Esophagus (tissue), 2 donors: Measurements from ENCODE around the gene GPHB5. TPM values are rescaled to one million over a fixed set of nuclear protein-coding genes. Genes with fewer than 3 reads are reported as not detected.
"Not testable (repeated sequence)": the region's sequence is repeated elsewhere in the genome, so short reads cannot be mapped to it uniquely, and the experiment has no call there.

Experiments used
- H3K27ac ChIP-seq, 2 donors: one replicate each; pipeline ENCODE4 v1.5.1; 2013; ENCODE audit warnings: low read depth in 2 of 2, mild to moderate bottlenecking in 2 of 2, inconsistent platforms in 1 of 2, low read length in 1 of 2, moderate library complexity in 1 of 2
- H3K27me3 ChIP-seq, 2 donors: one replicate each; pipeline ENCODE4 v1.6.1; 2013; ENCODE audit warnings: low read length in 2 of 2, control low read depth in 1 of 2, mild to moderate bottlenecking in 1 of 2; ENCODE audit not compliant: insufficient read depth in 2 of 2, control insufficient read depth in 1 of 2
- H3K36me3 ChIP-seq, 2 donors: one replicate each; pipeline ENCODE4 v1.6.1; 2013; ENCODE audit warnings: low read length in 1 of 2; ENCODE audit not compliant: control insufficient read depth in 2 of 2, insufficient read depth in 2 of 2
- H3K4me1 ChIP-seq, 2 donors: one replicate each; pipeline ENCODE4 v1.6.1; 2013; ENCODE audit warnings: low read length in 1 of 2; ENCODE audit not compliant: control insufficient read depth in 2 of 2, insufficient read depth in 2 of 2
- H3K4me3 ChIP-seq, 2 donors: one replicate each; pipeline ENCODE4 v1.5.1; 2013; ENCODE audit warnings: low read length in 2 of 2, mild to moderate bottlenecking in 2 of 2, low read depth in 1 of 2, moderate library complexity in 1 of 2
- H3K9me3 ChIP-seq, 2 donors: one replicate each; pipeline ENCODE4 v1.6.1; 2013; ENCODE audit warnings: mild to moderate bottlenecking in 2 of 2, low read depth in 1 of 2, low read length in 1 of 2, moderate library complexity in 1 of 2; ENCODE audit not compliant: control insufficient read depth in 2 of 2, insufficient read depth in 1 of 2
- WGBS, 2 donors: extraction: QIAGEN DNeasy Blood & Tissue Kit; methylation state at CpG; one replicate each; pipeline ENCODE4 v1.1.7; 2013; 5-methylcytosine and 5-hydroxymethylcytosine counted together
- polyA plus RNA-seq, 2 donors: library from polyadenylated mRNA; stranded (reverse); fragments of 200-250 nt; gene quantifications; one replicate each; pipeline ENCODE4 v1.2.3, GENCODE V29; 2013
- donor health status: healthy with polysubstance abuse.
- donor health status: Bipolar disorder and iron deficiency.

The GPHB5 gene
- polyA plus RNA-seq, 2 donors = not detected

GRCh38 chr14:63282997-63283883 lies 35.5 kb downstream of the GPHB5 start:
- no peaks in the 10 kb centered on the region for H3K4me1 ChIP-seq
- H3K4me3 ChIP-seq = no peak overlapping the region
- no peak overlapping the region for H3K27ac ChIP-seq
- no peaks in the 10 kb centered on the region for H3K36me3 ChIP-seq
- H3K27me3 ChIP-seq = no peaks in the 10 kb centered on the region
- H3K9me3 ChIP-seq = no peaks in the 10 kb centered on the region
- WGBS, 2 donors = 57 to 65% methylated on average over 8 of the region's 8 CpGs

- H3K4me3 ChIP-seq, H3K4me1 ChIP-seq, H3K27ac ChIP-seq, H3K9me3 ChIP-seq, H3K36me3 ChIP-seq, H3K27me3 ChIP-seq: not testable (repeated sequence)
- 89 to 94% methylated on average over 4 of the region's 4 CpGs for WGBS, 2 donors
Measured at GRCh38 chr14:63279933-63280332, 38.8 kb downstream of the GPHB5 start.

- Histone ChIP-seq H3K4me1 (no peaks in the 10 kb centered on the region), H3K4me3 (no peak overlapping the region), H3K27ac (no peak overlapping the region), H3K9me3 (no peaks in the 10 kb centered on the region), H3K36me3 (no peaks in the 10 kb centered on the region), H3K27me3 (no peaks in the 10 kb centered on the region)
- 66 to 80% methylated on average over 2 of the region's 2 CpGs for WGBS, 2 donors
Measured at GRCh38 chr14:63277591-63278183, 41.0 kb downstream of the GPHB5 start.

GRCh38 chr14:63276492-63277342 lies 42.0 kb downstream of the GPHB5 start:
- Histone ChIP-seq H3K27me3 (no peaks in the 10 kb centered on the region), H3K4me3 (no peak overlapping the region), H3K4me1 (no peaks in the 10 kb centered on the region), H3K9me3 (no peaks in the 10 kb centered on the region), H3K36me3 (no peaks in the 10 kb centered on the region), H3K27ac (no peak overlapping the region)
- WGBS, 2 donors = 45 to 48% methylated on average over 5 of the region's 5 CpGs

GRCh38 chr14:63276016-63276415 lies 42.7 kb downstream of the GPHB5 start:
- no peak overlapping the region for H3K27ac ChIP-seq
- H3K4me3 ChIP-seq = no peak overlapping the region
- H3K36me3 ChIP-seq = no peaks in the 10 kb centered on the region
- H3K4me1 ChIP-seq = no peaks in the 10 kb centered on the region
- WGBS, 2 donors = 76 to 78% methylated on average over 4 of the region's 4 CpGs
- H3K27me3 ChIP-seq = no peaks in the 10 kb centered on the region
- no peaks in the 10 kb centered on the region for H3K9me3 ChIP-seq

GRCh38 chr14:63275611-63276010 lies 43.1 kb downstream of the GPHB5 start:
- no peaks in the 10 kb centered on the region for H3K27me3 ChIP-seq
- no peaks in the 10 kb centered on the region for H3K4me1 ChIP-seq
- H3K4me3 ChIP-seq = no peak overlapping the region
- no peaks in the 10 kb centered on the region for H3K36me3 ChIP-seq
- no peaks in the 10 kb centered on the region for H3K9me3 ChIP-seq
- WGBS, 2 donors = 87% methylated on average over 3 of the region's 3 CpGs
- H3K27ac ChIP-seq = no peak overlapping the region

- H3K9me3 ChIP-seq = no peaks in the 10 kb centered on the region
- no peaks in the 10 kb centered on the region for H3K36me3 ChIP-seq
- no peaks in the 10 kb centered on the region for H3K4me1 ChIP-seq
- no peaks in the 10 kb centered on the region for H3K27me3 ChIP-seq
- no peak overlapping the region for H3K4me3 ChIP-seq
- 80 to 82% methylated on average over 8 of the region's 8 CpGs for WGBS, 2 donors
- H3K27ac ChIP-seq = peak overlapping the region in 1 of 2 donors; percentile 5
Measured at GRCh38 chr14:63273717-63274655, 44.7 kb downstream of the GPHB5 start.

- Histone ChIP-seq H3K4me3 (no peak overlapping the region), H3K4me1 (no peaks in the 10 kb centered on the region), H3K27me3 (no peaks in the 10 kb centered on the region), H3K9me3 (no peaks in the 10 kb centered on the region), H3K36me3 (no peaks in the 10 kb centered on the region), H3K27ac (no peak overlapping the region)
- WGBS, 2 donors = 55 to 58% methylated on average over 3 of the region's 3 CpGs
Measured at GRCh38 chr14:63273129-63273528, 45.6 kb downstream of the GPHB5 start.
